HG02798 (cell line): Measurements from ENCODE around the gene KSR1.
A peak's percentile ranks its signal among the peaks of the same experiment; 100 is the strongest.
"Not testable (repeated sequence)": the region's sequence is repeated elsewhere in the genome, so short reads cannot be mapped to it uniquely, and the experiment has no call there.

Source experiments
- ATAC-seq: cut with Tn5 transposase; IDR thresholded peaks from one replicate; pipeline ENCODE4 v1.9.1; 2021; ENCODE audit warnings: mild to moderate bottlenecking; ENCODE audit not compliant: unreplicated experiment, poor library complexity

KSR1 gene

GRCh38 chr17:27451906-27452305 is 4.3 kb upstream of the KSR1 start:
- ATAC-seq, result no peak

DNA sequence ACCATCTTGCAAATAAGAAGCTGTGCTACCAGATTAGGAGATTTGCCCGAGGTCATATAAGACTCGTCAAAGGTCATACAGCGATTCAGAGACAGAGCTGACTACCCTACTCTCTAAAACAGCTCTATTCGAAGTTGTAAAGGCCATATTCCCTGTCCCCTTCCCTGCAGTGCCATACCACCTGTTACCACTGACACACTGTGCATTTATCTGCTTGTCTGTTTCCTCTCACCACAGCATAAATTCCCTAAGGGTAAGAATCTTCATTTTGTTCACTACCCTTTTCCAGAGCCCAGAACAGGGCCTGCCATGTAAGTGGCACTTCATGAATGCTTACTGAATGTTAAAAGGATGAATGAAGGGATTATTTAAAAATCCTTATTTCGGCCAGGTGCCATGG is 3.4 kb upstream of the KSR1 start:
- no peak for ATAC-seq

DNA sequence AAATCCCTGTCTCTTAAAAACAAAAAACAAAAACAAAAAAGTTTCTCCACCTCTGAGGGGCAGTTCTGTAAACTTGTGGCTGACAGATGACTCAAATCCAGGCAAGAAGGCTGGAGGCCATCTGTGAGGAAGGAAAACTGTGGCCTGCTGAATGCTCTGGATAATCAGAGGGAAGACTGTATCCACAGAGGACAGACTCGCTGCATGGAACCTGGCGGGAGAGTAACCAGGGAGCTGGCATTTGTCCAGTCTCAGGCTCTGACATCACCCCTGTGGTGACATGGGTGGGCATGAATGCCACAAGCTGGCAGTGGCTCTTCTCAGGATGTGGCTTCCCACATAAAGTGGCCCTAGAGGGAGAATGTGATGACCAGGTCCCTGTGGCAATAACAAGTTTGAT is 2.8 kb upstream of the KSR1 start:
- no peak for ATAC-seq

- no peak for ATAC-seq
Measured at GRCh38 chr17:27454089-27454488, 2.2 kb upstream of the KSR1 start.

DNA sequence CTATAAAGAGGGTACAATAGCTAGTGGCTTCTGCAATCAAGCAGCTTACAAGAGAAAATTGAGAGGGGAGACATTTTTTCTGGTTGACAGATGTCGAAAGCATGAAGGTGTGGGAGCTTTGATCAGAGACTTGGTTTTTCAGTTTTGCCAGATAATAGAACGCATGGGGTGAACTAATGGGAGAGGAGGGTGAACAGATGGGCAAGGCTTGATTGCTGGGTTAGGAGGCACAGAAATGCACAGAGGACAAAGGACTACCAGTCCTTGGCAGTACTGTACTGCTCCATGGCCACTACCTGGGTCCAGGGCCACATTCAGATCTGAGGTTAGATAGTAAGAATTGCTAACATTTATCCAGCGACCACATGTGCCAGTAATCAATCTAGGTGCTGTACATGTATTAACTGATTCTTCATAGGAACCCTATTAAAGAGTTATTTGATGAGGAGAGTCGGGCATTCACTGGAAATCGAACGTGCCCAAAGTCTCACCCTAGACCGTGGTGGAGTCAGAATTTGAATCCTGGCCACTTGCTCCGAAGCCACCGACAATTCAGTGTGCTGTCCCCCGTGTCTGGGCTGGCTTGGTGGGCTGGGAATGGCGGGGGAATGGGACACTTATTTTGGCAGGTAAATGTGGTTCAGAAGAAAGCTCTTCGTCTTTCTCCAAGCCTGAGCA is 873 bp upstream of the KSR1 start:
- ATAC-seq, result no peak

- no peak for ATAC-seq
Measured at GRCh38 chr17:27456681-27457359, 572 bp downstream of the KSR1 start.

DNA sequence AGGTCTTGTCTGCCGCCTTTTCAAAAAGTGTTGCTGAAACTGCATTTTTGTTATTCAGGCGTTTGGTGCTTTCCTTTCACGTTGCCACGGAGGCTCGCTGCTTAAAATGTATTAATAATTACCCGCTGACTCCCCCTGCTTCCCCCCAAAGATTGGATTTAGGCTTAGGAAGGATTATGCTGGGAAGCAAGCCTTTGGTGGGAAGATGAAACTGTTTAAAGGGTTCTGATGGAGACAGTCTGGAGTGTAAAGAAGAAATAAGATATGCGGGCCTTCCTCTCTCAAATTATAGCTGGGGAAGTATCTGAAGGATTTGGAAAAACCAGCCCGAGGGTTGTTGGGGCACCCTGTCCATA is 1.1 kb downstream of the KSR1 start:
- ATAC-seq, result no peak

- no peak for ATAC-seq
Measured at GRCh38 chr17:27457731-27458523, 1.7 kb downstream of the KSR1 start.

GRCh38 chr17:27458524-27458908 is 2.3 kb downstream of the KSR1 start:
- ATAC-seq, result no peak

GRCh38 chr17:27459433-27459832 is 3.2 kb downstream of the KSR1 start:
- ATAC-seq, result no peak

DNA sequence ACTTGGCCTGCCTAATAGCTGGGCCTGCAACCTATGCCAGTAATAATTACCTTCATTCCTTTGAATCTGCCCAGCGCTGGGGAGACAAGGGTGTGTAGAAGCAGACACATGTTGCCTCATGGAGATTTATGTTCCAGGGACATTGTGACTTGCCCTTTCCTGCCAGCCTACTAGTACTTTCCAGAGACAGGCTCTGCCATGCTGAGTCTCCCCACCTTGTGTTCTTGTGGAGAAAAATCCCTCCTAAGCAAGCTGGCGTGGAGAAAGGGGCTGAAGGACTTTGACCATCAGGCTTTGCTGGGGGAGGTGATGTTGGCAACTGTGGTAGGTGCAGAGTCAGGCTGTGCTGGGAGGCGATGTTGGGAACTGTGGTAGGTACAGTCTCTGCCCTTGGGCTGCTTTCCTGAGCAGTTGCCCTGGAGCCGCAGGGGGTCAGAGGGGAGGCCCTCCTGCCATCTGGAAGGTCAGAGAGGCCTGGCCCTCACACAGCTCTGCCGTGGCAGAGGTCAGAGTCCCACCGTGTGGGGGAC is 4.0 kb downstream of the KSR1 start:
- no peak for ATAC-seq

DNA sequence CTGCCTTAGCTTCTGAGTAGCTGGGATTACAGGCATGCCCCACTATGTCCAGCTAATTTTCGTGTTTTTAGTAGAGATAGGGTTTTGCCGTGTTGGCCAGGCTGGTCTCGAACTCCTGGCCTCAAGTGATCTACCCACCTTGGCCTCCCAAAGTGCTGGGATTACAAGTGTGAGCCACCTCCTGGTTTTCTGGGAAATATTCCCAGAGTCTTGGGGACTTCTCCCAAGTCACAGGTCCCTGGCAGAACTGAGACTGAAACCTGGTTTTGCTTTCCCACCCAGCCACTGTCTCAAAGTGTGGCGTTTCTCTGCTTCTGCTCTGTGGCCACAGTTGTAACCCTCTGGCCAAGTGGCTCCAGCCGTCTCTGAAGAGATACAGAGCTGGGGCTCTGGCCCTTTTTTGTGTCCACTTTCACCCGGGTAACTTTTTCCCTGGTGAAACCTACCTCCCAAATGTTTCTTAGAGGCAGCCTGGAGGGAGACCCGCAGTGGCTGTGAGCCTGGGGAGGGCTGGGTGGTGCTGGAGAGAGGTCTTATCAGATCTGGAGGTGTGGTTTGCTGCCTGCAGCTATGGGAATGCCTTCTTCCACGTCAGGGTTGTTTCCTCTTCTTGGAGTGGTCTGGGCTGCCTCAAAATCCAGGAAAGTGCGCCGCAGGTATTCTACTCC is 5.1 kb downstream of the KSR1 start:
- no peak for ATAC-seq

DNA sequence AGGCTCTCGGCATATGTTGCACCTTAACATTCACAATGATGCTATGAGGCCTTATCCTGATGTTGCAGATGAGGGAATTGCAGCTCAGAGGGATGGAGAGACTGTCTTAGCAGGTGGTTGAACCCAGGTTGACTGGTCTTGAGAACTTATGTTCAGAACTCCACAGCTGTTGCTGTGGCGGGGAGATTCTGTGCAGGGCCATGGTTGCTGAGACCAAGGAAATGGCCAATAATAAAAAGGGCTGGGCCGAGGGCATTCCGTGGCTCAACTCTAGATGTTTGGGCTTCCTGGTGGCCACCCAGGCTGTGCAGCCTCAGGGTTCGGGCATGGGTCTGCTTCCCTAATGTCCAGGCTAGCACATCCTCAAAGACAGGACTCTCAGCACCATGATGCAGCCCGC is 5.9 kb downstream of the KSR1 start:
- no peak for ATAC-seq

- ATAC-seq, result no peak
Measured at GRCh38 chr17:27462714-27463113, 6.5 kb downstream of the KSR1 start.

- no peak for ATAC-seq
Measured at GRCh38 chr17:27463235-27463677, 7.0 kb downstream of the KSR1 start.

DNA sequence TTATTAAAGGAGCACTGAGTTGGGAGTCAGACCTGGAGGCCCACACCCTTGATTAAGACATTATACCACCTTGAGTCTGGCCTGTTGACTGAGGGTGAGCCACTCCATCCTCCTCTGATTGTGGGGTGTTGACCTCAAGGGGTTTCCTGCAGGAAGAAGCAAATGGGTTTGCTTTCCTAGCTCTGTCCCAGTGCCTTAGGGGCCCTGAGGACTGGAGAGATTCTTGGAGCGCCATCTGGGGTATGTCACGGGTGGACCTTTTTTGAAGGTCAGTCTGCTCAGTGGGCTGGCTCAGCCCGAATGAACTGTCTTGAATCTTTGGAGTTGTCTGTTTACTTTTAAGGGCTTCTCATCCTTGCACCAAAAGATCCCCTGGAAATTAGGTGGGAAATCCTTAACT is 7.8 kb downstream of the KSR1 start:
- not testable (repeated sequence) for ATAC-seq

DNA sequence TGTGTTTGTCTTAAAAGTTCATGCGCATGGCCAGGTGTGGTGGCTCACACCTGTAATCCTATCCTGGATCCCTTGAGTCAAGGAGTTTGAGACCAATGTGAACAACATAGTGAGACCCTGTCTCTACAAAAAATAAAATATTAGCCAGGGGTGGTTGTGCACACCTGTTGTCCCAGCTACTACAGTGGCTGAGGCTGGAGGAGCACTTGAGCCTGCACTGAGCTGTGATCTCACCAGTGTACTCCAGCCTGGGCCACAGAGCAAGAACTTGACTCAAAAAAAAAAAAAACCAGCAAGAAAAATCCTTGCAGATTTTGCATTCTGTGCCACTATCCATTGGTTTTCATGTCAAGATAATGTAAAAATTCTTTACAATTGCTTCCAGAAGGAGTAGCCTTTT is 8.2 kb downstream of the KSR1 start:
- no peak for ATAC-seq

GRCh38 chr17:27465875-27466274 is 9.6 kb downstream of the KSR1 start:
- not testable (repeated sequence) for ATAC-seq

GRCh38 chr17:27466376-27466742 is 10.1 kb downstream of the KSR1 start:
- ATAC-seq, result peak; percentile 17

DNA sequence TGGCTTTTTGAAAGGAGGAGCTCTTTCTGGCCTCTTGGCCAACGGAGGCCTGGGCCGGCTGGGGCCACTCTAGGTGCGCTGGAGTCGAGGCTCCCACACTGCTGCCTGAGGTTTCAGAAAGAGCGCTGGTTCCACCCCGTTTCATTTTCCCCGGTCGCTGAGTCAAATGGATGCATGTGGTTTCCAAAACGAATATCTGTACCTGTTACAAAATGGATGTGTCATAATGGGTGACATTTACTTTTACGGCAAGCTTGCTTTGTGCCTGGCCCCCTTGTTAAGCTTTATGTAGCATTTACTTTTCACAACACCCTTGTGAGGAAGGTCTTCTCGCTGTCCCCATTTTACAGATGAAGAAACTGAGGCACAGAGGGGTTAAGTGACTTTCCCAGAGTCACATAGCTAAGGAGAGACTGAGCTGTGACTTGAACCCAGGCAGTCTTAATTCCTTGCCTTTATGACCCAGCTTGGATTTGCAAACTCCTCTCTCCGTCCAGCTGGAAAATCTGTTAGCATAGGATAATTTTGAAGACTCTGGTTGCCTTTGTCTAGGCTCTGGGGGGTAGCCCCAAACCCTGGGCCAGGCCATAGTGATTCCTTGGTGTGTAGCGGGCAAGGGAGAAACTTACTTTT is 10.6 kb downstream of the KSR1 start:
- ATAC-seq, result peak; percentile 78
